Stimulated activated CD8-positive, alpha-beta memory T cell treated with anti-CD3 and anti-CD28 coated beads, Interleukin-2, amount 100 ng/mL, for 48 hours (primary cell): Measurements from ENCODE around the gene FBXL2.
"Not testable (repeated sequence)": the region's sequence is repeated elsewhere in the genome, so short reads cannot be mapped to it uniquely, and the experiment has no call there.

Experiments used
- DNase-seq, 2 donors: peaks; one replicate each; pipeline ENCODE4 v3.0.0-alpha.2; 2020; ENCODE audit warnings: low read depth in 2 of 2

Gene FBXL2

GRCh38 chr3:33385423-33385822 is 108.2 kb downstream of the FBXL2 start:
- DNase-seq = peak; percentile 30 to 31

GRCh38 chr3:33386631-33387030 is 109.4 kb downstream of the FBXL2 start:
- DNase-seq = no peak

- no peak for DNase-seq
Measured at GRCh38 chr3:33388374-33389100, 111.3 kb downstream of the FBXL2 start.

GRCh38 chr3:33389908-33390307 is 112.7 kb downstream of the FBXL2 start:
- DNase-seq = no peak

DNA sequence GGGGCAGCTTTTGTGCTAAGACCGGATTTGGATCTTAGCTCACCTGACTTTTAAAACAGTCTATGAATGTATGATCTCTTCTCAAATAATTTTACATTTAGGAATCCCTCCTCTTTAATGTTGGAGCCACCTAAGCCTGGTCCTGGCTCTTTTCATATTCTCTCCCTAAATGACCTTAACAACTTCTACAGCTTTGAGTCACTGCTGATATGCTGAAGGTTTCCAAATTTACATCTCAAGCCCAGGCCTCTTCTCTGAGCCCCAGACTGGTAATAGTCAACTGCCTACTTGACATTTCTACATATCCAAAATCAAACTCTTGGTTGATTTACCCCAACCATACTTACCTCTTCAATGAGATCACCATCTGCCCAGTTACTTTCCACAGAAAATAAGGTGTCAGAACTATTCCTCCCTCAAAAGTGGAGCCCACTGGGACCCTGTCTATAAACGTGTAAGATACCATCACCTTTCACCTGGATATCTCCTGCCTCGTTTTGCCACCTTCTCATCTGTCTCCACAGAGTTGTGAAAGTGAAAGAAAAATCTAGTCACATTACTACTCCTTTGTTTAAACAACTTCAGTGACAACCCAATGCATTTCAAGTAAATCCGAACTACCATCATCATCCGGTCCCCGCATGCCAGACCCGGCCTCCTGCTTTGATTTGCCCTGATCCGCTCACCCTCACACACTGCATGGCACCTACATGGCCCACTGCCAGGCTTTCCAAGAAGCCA is 114.2 kb downstream of the FBXL2 start:
- DNase-seq = no peak

DNA sequence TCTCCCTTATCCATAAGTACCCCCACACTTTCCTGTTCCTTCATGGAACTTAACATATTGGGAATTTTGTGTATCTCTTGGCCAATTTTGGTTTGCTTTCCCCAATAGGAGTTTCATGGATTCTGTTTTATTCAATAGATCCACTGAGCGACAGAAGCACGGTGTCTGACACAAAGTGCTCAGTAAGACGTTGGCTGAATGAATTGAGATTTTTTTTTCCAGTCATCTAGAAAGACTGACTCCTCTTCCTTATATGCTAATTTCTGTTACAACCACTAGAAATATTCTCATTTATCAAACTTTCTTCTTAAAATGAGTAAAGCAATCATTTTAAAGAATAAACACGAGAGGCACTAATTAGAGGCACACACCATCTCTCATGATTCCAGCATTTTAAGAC is 114.9 kb downstream of the FBXL2 start:
- no peak for DNase-seq

- no peak for DNase-seq
Measured at GRCh38 chr3:33392703-33393125, 115.5 kb downstream of the FBXL2 start.

DNA sequence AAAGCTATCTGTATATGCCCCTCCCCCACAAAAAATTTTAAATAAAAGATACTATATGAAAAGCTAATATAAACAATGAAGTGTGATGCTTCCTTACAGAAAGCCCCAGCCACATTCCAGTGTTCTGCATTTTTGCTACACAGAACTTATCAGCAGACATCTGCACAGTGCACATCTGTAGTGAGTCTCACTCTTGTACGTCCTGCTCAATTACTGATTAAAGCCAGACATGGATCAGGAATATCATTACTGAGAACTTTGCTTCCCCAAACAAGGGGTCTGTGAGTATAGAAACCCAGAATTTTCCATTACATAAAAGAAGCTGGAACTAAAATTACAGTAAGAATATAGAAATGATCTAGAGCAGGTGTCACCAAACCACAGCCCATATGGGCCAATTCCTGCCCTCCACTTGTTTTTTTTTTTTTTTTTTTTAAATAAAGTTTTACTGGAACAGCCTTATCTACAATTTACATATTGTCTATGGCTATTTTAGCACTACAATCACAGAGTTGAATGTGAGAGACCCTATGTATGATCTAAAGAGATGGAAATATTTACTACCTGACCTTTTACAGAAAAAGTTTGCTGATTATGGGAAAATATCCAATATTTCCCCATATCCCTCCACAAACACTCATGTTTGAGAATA is 117.3 kb downstream of the FBXL2 start:
- DNase-seq = no peak

- no peak for DNase-seq
Measured at GRCh38 chr3:33395900-33396299, 118.7 kb downstream of the FBXL2 start.

DNA sequence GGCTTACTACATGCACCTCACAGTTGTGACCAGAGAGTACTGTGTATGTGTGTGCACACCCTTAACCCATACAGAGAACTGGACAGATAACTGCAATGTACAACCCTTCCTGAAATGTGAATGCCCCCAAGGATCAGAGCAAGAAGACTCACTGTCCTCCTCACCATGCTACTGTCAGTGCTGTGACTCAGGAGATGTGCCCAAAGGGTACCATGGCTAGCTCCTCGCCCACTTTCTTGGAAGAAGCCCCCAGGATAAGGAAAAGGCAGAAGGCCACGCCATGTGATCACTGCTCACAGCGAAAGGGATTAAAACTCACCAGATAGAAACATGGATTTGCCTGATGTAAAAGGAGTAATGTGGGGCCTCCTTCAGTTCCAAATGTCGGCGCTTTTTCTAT is 121.2 kb downstream of the FBXL2 start:
- DNase-seq = no peak

DNA sequence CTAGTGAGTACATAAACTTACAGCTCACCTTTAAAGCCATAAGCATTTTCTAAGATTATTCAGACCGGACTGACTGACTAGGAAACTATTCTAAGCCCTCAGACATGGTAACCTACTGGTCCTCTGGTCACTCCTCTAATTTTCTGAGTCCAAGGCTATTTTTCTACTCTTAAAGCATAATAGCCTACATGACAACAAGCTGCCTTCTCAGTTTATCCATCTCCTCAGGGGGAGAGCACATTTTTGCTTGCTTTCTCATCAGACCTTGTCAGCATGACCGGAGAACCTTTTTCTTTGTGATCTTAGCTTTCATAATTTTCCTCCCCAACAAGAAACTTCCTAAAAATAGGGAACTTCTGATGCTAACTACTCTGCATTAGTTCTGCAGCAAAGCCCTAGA is 124.5 kb downstream of the FBXL2 start:
- no peak for DNase-seq

- no peak for DNase-seq
Measured at GRCh38 chr3:33402936-33403335, 125.7 kb downstream of the FBXL2 start.

- no peak for DNase-seq
Measured at GRCh38 chr3:33403756-33404155, 126.5 kb downstream of the FBXL2 start.

DNA sequence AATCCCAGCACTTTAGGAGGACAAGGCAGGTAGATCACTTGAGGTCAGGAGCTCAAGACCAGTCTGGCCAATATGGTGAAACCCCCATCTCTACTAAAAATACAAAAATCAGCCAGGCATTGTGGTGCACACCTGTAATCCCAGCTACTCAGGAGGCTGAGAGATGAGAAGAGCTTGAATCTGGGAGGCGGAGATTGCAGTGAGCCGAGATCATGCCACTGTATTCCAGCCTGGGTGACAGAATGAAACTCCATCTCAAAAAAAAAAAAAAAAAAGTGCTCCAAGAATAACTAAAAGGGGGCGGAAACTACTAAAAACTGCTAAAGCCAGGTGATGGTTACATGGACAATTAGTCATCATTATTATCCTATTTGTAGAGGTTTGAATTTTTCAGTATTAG is 133.6 kb downstream of the FBXL2 start:
- not testable (repeated sequence) for DNase-seq

- peak in 1 of 2 donors; percentile 28 for DNase-seq
Measured at GRCh38 chr3:33417066-33417673, 139.9 kb downstream of the FBXL2 start.

GRCh38 chr3:33419948-33420347 is 142.7 kb downstream of the FBXL2 start:
- no peak for DNase-seq

DNA sequence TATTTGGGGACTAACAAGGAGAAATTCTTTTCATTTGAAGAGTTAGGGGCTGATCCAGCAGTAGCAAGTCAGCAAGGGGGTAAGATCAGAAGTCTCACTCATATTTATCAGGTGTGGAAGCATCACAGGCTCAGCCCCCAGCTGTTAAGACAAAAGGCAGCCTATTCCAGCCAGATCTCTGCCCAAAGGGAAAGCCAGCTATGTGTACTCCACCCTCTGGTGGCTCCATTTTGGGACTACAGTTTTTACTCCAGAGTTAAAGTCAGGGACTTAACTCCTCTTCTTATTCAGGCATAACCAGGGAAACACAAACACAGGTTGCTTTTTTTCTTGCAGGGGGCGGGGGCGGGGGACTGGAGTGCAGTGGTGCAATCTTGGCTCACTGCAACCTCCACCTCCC is 143.7 kb downstream of the FBXL2 start:
- DNase-seq = no peak

GRCh38 chr3:33424606-33425452 is 147.6 kb downstream of the FBXL2 start:
- no peak for DNase-seq

- no peak for DNase-seq
Measured at GRCh38 chr3:33425453-33425852, 148.2 kb downstream of the FBXL2 start.

GRCh38 chr3:33426068-33426467 is 148.8 kb downstream of the FBXL2 start:
- DNase-seq = no peak

DNA sequence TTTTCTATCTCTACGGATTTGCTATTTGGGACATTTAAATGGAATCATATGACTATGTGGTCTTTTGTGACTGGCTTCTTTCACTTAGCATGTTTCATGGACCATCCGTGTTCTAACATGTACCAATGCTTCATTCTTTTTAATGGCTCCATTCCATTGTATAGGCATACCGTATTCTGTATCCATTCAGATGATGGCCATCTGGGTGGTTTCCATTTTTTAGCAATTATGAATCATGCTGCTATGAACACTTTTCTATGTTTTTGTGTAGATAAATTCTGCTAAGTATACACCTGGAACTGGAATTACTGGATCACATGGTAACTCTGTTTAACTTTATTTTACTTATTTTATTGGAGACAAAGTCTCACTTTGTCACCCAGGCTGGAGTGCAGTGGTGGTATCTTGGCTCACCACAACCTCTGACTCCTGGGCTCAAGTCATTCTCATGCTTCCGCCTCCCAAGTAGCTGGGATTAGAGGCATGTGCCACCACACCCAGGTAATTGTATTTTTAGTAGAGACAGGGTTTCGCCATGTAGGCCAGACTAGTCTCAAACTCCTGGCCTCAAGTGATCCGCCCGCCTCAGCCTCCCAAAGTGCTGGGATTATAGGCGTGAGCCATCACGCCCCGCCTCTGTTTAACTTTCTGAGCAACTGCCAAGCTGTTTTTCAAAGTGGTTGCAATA is 149.5 kb downstream of the FBXL2 start:
- no peak for DNase-seq
